NCI-H524 (cell line): ENCODE data around the gene UGT2B7.

Experiments
- DNase-seq, 2 experiments: peaks; one replicate each; lab custom pipeline; 2025; lab: John Stamatoyannopoulos, UW

UGT2B7 gene

GRCh38 chr4:69156913-69157312, 60.6 kb downstream of the UGT2B7 start:
- peak in 1 of 2 experiments; percentile 8 for DNase-seq
